ENCODE results near the gene TRIP6.

The TRIP6 gene

DNA sequence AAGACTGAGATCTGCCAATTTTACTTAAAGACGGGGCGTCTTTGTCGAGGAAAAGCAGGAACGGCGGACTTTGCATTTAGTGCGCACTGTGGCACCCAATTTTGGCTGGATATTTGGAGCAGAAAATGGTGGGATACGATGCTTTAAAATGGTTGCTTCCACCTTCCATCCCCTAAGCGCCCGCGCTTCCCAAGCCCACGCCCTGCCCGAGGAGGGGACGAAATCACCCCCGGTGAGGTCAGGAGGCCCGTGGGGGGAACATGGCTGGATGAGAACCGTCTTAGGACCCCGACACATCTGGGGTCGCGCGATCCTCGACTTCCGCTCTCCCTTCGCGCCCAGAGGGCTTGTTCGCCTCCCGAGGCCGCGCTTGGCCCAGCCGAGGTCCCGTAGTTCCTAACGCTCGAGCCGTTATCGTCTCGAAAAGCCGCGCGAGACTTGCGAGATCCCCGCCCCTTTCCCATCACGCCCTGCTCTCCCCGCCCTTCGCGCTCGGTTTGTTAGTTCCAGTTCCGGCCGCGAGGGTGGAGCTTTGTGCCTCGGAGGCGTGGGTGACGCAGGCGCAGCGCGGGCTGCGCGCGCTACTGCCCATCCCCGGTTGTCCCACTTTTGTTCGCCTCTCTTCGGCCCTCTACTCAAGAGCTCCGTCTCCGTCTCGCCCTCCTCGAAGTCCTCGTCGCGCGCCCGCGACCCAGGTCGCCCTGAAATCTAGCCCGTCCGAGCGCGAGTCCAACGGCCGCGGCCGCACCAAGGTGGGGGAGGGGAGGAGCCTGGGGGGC is 7.6 kb downstream of the TRIP6 start, which contains the start of gene SRRT:
SRRT (plus strand) TSS at position 527 of the 779 bp plus-strand sequence. CDS start 488 bp downstream, outside the sequence.
- DNase-seq, result peak; percentile 99 to 100

DNA sequence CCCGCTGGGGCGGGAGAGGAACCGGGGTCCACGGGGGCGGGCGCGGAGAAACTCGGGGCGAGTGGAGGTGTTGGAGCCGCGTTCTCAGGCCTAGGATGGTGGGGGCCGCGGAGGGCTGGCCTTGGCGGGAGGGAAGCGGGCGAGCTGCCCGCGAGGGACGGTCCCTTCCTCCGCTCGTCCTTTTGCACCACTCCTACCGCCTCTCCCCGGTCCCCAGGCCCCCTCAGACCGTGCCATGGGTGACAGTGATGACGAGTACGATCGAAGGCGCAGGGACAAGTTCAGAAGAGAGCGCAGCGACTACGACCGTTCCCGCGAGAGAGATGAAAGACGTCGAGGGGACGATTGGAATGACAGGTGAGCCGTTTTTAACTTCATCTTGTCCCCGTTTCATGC is 8.2 kb downstream of the TRIP6 start:
- DNase-seq, result peak in 1 of 2 experiments; percentile 65

DNA sequence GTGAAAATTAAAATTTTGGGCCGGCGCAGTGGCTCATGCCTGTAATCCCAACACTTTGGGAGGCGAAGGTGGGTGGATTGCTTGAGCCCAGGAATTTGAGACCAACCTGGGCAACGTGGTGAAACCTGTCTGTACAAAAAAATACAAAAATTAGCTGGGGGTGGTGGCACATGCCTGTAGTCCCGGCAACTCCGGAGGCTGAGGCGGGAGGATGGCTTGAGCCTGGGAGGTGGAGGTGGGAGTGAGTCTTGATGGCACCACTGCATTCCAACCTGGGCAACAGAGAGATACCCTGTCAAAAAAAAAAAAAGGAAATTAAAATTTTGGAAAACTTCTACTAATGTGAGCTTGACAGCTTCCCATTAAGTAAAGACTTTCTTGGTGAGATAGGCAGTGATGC is 10.8 kb downstream of the TRIP6 start:
- DNase-seq, result no peak

GRCh38 chr7:100878685-100879084 is 11.5 kb downstream of the TRIP6 start:
- DNase-seq, result no peak

DNA sequence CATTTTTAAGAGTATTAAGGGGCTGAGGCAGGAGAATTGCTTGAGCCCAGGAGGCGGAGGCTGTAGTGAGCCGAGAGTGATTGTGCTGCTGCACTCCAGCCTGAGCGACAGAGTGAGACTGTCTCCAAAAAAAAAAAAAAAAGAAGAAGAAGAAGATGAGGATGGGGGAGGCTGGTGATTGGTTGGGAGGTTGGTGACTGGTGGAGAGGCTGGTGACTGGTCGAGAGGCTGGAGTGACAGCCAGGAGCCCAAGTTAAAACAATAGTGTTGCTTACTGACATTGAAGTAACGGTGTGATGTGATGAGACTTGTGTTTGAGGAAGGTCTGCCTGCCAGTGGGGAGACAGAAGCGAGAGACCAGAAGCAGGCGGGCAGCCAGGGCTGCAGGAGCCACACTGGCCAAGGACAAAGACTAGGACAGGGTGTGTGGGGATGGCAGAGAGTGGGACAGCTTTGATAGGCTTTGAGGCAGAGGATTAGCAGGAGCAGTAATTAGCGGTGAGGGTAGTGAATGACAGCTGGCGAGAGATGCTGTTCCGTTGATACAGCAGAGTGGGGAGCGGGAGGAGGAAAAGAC is 12.6 kb downstream of the TRIP6 start:
- no peak for DNase-seq

DNA sequence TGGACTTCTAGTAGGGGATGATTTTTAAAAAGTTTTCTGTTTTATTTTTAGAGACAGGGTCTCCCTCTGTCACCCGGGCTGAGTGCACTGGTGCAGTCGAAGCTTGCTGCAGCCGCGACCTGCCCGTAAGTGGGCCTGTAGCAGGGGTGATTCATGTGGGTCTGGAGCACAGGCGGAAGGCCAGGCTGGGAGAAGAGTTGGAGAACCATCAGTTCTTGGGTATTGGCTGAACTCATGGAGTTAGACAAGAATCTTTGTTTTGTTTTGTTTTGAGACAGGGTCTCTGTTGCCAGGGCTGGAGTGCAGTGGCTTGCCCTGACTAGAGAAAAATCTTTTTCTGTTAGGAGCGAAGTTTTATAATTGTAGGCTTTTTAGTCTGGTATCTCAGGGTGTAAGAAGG is 13.5 kb downstream of the TRIP6 start:
- DNase-seq, result no peak

DNA sequence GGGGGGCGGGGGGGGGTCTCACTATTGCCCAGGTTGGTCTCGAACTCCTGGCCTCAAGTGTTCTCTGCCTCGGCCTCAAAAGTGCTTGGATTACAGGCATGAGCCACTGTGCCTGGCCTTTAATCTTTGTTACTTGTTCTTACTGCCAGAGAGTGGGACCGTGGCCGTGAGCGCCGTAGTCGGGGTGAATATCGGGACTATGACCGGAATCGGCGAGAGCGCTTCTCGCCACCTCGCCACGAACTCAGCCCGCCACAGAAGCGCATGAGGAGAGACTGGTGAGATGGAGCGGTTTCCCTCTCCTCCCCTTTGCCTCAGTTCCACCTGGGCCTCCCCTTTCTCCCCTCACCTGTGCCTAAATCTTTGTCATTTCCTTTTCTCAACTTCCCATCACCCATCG is 13.9 kb downstream of the TRIP6 start:
- DNase-seq, result no peak

DNA sequence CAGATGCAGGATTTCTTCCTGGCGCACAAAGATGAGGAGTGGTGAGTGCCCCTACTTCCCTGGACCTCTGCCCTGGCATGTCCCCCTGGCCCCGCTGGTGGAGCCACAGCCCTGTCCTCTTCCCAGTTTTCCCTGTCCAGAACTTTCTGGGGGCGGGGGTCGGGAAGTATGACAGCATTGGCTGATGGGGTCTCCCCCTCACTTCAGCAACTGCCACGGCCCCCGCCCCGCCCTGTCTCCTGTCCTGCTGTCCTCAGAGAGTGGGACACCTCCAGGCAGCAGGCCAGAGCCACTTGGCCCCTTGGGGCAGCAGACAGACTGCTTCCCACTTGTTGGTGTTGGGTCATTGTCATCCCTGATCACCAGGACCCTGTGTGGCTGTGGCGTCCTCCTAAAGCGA is 15.0 kb downstream of the TRIP6 start:
- DNase-seq, result no peak

GRCh38 chr7:100882785-100883526 is 15.8 kb downstream of the TRIP6 start:
- DNase-seq, result no peak

GRCh38 chr7:100884736-100885439 is 17.7 kb downstream of the TRIP6 start:
- DNase-seq, result no peak

- no peak for DNase-seq
These were observed 18.4 kb downstream of the TRIP6 start for GRCh38 chr7:100885440-100886141.

DNA sequence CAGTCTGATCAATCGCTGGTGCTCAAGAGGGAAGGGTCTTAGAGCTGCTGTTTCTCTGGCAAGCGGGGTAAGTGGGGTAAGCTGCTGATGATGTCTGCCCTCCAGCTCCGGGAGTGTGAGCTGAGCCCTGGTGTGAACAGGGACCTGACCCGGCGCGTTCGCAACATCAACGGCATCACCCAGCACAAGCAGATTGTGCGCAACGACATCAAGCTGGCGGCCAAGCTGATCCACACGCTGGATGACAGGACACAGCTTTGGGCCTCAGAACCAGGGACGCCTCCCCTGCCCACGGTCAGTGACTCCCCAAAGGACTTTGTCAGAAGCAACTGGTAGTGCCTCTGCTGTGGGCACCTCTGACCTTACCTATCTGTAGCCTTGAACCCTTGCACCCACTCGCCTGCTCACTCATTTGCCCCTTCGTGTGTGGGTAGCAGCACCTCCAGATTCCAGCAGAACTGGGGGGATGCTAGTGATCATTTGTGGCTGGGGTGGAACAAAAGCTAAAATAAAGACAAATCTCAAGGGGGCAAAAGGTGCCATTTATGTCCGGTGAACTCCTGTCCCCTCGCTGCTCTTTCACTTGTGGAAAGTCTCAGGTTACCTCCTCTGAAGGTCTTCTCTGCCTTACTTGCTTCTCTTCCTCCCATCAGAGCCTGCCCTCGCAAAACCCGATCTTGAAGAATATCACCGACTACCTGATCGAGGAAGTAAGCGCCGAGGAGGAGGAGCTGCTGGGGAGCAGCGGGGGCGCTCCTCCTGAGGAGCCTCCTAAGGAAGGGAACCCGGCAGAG is 19.2 kb downstream of the TRIP6 start:
- no peak for DNase-seq

DNA sequence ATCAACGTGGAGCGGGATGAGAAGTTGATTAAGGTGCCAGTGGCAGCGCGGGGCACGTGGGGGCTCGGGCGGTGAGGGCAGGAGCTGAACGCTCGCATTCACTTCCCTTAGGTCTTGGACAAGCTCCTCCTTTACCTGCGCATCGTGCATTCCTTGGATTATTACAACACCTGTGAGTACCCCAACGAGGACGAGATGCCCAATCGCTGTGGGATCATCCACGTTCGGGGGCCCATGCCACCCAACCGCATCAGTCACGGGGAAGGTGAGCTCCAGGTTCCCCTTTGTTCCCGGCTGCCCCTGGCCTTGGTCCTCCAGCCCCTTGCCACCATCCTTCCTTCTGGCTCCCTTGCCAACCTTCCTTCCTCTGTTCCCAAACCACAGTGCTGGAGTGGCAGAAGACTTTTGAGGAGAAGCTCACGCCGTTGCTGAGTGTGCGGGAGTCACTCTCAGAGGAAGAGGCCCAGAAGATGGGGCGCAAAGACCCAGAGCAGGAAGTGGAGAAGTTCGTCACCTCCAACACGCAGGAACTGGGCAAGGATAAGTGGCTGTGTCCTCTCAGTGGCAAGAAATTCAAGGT is 19.8 kb downstream of the TRIP6 start:
- no peak for DNase-seq

- DNase-seq, result peak; percentile 63 to 65
These were observed 20.5 kb downstream of the TRIP6 start for GRCh38 chr7:100887516-100888290.

DNA sequence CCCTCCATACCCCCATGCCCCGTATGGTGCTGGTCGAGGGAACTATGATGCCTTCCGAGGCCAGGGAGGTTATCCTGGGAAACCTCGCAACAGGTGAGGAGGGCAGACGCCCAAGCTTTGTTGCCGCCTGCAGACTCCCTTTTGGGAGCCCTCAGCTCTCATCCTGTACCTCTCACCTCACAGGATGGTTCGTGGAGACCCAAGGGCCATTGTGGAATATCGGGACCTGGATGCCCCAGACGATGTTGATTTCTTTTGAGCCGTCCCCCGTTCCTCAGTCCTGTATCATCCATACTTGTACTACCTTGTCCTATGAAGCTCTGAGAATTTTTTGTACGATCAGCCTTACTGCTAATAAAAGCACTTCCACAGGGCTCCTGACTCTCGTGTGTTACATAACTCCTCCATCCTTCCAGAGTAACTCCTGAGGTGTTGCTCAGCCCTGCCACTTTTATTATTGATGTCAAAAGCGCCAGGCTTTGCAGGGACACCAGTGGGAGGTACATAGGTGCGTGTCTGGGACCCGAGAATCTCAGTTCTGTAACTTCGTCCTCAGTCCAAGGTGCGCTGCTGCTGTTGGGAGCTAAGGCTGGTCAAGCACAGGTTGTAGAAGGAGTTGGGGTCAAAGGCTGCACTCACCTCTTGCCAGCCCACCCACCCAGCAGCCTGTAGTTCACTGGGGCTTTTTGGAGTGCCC is 21.3 kb downstream of the TRIP6 start:
- DNase-seq, result peak in 1 of 2 experiments; percentile 44

GRCh38 chr7:100888988-100889750 is 22.0 kb downstream of the TRIP6 start, which contains the start of gene UFSP1:
TSS of gene UFSP1 (minus strand) at chr7:100889715. CDS start at chr7:100889271, 444 bp downstream.
- no peak for DNase-seq

DNA sequence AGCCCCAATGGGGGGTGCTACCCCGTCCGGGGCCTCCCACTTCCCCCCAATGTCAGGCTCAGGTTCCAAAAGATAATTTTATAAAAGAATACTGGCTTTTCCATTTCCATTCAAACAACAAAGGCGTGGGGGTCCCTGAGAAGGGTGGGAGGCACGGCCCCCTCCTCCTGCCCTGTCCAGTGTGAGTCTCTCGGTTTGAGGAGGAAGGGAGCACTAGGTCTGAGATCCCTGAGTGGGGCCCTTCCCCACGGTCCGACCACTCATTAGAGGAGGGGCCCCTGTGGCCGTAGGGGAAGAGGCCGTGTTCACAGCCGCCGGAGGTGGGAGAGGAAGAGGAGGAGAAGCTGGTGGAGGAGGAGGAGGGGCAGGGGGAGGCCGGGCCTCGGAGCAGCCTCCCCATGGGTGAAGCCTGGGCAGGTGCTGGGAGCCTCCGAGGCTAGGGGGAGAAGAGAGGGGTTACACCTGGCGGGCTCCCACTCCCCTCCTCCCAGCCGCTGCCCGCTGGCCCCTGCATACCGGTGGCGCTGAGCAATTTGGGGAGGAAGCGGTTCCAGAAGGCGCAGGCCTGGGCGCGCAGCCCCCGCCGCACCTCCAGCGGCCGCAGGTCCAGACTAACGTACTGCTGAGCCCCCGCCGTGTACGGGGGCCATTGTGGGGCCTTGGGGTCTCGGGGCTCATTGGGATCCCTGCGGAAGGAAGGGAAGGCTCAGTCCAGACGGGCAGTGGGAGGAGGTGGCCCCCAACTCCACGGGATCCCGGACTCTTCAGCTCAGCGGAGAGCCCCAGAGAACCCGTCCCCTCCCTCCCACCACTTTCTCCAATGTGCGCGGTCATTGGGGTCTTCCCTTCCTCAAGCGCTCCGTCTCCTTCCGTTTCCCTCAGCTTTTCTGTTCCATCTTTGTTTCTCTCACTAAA is 23.7 kb downstream of the TRIP6 start:
- DNase-seq, result peak in 1 of 2 experiments; percentile 27
